Esophagus squamous epithelium (tissue), 4 donors: ENCODE measurements around the gene ASPDH.

ENCODE experiments used
- CTCF ChIP-seq, 6 experiments: fragments of 450-650 bp in 4 of 6; fragments of 200-600 bp in 2 of 6; sonication (generic) in 2 of 6; IDR thresholded peaks; one replicate each; pipeline ENCODE4 v1.5.1; 2016 to 2019; ENCODE audit warnings: antibody characterized with exemption in 6 of 6, mild to moderate bottlenecking in 4 of 6, moderate library complexity in 4 of 6
- POLR2A ChIP-seq, 4 donors: fragments of 450-650 bp; IDR thresholded peaks; one replicate each; pipeline ENCODE4 v1.6.1; 2017; ENCODE audit warnings: antibody characterized with exemption in 4 of 4, mild to moderate bottlenecking in 4 of 4, moderate library complexity in 3 of 4

DNA sequence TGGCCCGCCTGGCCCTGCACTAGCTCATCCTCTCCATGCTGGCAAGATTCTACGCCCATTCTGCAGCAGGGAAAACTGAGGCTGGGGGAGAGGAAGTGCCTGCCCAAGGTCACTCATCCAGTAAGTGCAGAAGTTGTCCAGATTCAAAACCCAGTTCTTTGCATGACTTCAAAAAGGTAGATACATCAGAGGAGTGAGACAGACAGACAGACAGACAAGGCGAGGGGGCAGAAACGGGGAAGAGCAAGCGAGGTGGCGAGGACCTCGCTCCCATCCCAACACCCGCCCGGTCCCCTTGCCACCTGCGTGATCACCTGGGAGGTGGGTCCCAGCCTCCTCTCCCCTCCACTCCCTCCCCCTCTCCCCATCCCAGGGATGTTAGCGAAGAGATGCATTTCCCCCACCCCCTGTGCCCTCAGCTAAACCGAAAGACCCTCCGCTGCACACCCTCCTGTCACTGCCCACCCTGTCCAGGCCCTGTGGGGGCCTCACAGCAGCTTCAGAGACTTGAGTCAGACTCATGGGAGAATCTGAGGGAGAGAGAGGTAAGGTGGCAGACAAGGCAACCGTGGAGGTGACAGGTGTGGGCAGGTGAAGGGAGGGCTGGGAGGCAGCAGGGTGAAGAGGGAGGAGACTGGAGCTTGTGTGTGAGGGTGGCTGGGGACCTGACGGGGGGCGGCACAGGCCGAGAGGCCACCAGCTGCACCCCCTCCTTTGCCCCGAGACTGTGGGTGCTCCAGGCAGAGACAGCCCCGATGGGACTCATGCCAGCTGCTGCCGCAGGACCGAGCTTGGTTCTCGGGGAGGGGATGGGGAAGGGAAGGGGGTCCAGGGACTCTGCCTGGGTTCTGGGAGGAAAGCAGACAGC lies 35.6 kb upstream of the ASPDH start:
- TF ChIP-seq CTCF (IDR thresholded peaks at IDR 0.05) (no peak), POLR2A (IDR thresholded peaks at IDR 0.05) (no peak)
